Activated B cell treated with CpG ODN at 0.5 μM for 24 hours (primary cell): Measurements from ENCODE around the gene LCA5. TPM values are rescaled to one million over a fixed set of nuclear protein-coding genes. Genes with fewer than 3 reads are reported as not detected.

Source experiments
- ATAC-seq: fragments of 200-7000 bp; cut with Tn5 transposase; one replicate; pipeline ENCODE4 v1.10.0; 2021; ENCODE audit warnings: low read depth, mild to moderate bottlenecking, moderate library complexity
- CTCF ChIA-PET: fragments of 350-600 bp; sonication (Branson Sonifier 250); formaldehyde crosslinking; loops from one replicate; lab custom pipeline; 2021; ENCODE audit warnings: antibody characterized with exemption; lab: Charles Lee
- POLR2A ChIA-PET: fragments of 350-600 bp; sonication (Branson Sonifier 250); formaldehyde crosslinking; loops from one replicate; lab custom pipeline; 2021; ENCODE audit warnings: antibody characterized with exemption; lab: Charles Lee
- DNase-seq: peaks from one replicate; pipeline ENCODE4 v3.0.0; 2022
- H3K27ac Mint-ChIP-seq: one replicate; pipeline ENCODE4 v1.8.0; 2020; ENCODE audit warnings: mixed read lengths
- H3K27me3 Mint-ChIP-seq: one replicate; pipeline ENCODE4 v1.8.0; 2021; ENCODE audit warnings: mixed read lengths
- H3K36me3 Mint-ChIP-seq: one replicate; pipeline ENCODE4 v1.8.0; 2021; ENCODE audit warnings: low read depth, mixed read lengths
- H3K4me1 Mint-ChIP-seq: one replicate; pipeline ENCODE4 v1.8.0; 2021; ENCODE audit warnings: mixed read lengths
- H3K4me3 Mint-ChIP-seq: one replicate; pipeline ENCODE4 v1.8.0; 2020; ENCODE audit warnings: mild to moderate bottlenecking, mixed read lengths
- H3K9me3 Mint-ChIP-seq: one replicate; pipeline ENCODE4 v1.8.0; 2020; ENCODE audit warnings: mixed read lengths
- intact Hi-C: fragments of 100-400 bp; cut with micrococcal nuclease; formaldehyde crosslinking; loops from one replicate; pipeline ENCODE4 v1.15.1; 2024
- total RNA-seq: library from RNA; stranded (reverse); gene quantifications from 2 replicates; pipeline ENCODE4 v1.2.3, GENCODE V29; 2022
- TF ChIP-seq, protein P1 (sequence below): fragments of 200-600 bp; IDR thresholded peaks from one replicate; pipeline ENCODE4 v1.8.0; 2022; ENCODE audit warnings: antibody characterized with exemption, mild to moderate bottlenecking

The LCA5 gene
- total RNA-seq, 1 donor from 2014 or later, result 0.18 TPM

GRCh38 chr6:79469376-79470246, 67.6 kb downstream of the LCA5 start:
- no peak overlapping the region for H3K4me3 Mint-ChIP-seq
- H3K9me3 Mint-ChIP-seq, result no peaks in the 10 kb centered on the region
- intact Hi-C loops, result loop anchor here (5.0 kb wide), 1 partner anchor 2002 kb away; no protein-coding TSS in a partner anchor
- no peaks in the 10 kb centered on the region for H3K4me1 Mint-ChIP-seq
- H3K36me3 Mint-ChIP-seq, result no peaks in the 10 kb centered on the region
- DNase-seq, result no peak
- TF ChIP-seq, protein P1, sequence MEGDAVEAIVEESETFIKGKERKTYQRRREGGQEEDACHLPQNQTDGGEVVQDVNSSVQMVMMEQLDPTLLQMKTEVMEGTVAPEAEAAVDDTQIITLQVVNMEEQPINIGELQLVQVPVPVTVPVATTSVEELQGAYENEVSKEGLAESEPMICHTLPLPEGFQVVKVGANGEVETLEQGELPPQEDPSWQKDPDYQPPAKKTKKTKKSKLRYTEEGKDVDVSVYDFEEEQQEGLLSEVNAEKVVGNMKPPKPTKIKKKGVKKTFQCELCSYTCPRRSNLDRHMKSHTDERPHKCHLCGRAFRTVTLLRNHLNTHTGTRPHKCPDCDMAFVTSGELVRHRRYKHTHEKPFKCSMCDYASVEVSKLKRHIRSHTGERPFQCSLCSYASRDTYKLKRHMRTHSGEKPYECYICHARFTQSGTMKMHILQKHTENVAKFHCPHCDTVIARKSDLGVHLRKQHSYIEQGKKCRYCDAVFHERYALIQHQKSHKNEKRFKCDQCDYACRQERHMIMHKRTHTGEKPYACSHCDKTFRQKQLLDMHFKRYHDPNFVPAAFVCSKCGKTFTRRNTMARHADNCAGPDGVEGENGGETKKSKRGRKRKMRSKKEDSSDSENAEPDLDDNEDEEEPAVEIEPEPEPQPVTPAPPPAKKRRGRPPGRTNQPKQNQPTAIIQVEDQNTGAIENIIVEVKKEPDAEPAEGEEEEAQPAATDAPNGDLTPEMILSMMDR, result no peak
- peaks cover 2% of the 10 kb centered on the region for H3K27me3 Mint-ChIP-seq
- no peak for ATAC-seq
- ChIA-PET CTCF (no interaction called here), POLR2A (no interaction called here)
- no peak overlapping the region for H3K27ac Mint-ChIP-seq

DNA sequence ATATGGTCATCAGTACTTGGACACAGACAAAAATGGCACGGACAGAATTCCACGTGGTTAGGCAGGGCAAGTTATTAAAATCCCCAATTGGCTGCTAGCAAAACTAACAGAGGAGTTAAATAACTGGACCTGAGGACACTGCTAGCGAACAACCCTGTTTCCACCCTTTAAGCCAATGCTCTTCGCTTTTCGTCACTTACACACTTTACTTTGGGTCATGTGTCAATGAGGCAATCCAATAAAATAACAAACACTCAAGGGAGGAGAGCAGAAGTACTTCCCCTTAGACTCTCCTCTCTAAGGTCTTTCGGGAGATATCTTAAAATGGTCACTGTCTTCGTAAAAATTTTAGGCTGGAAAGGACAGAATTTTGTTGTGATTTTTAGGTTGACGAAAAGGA, 68.6 kb downstream of the LCA5 start:
- Mint-ChIP-seq H3K27me3 (peaks cover 2% of the 10 kb centered on the region), H3K27ac (no peak overlapping the region), H3K4me1 (no peaks in the 10 kb centered on the region), H3K36me3 (no peaks in the 10 kb centered on the region), H3K4me3 (no peak overlapping the region), H3K9me3 (no peaks in the 10 kb centered on the region)
- TF ChIP-seq, protein P1, result no peak
- DNase-seq (no peak), ATAC-seq (no peak)
- CTCF ChIA-PET, result no interaction called here
- POLR2A ChIA-PET, result no interaction called here
- intact Hi-C loops, result loop anchor here (5.0 kb wide), 1 partner anchor 2001 kb away; no protein-coding TSS in a partner anchor

GRCh38 chr6:79468116-79468515, 69.1 kb downstream of the LCA5 start:
- intact Hi-C loops, result loop anchor here (5.0 kb wide), 1 partner anchor 2001 kb away; no protein-coding TSS in a partner anchor
- Mint-ChIP-seq H3K9me3 (no peaks in the 10 kb centered on the region), H3K4me1 (no peaks in the 10 kb centered on the region), H3K27me3 (peaks cover 2% of the 10 kb centered on the region), H3K36me3 (no peaks in the 10 kb centered on the region), H3K4me3 (no peak overlapping the region), H3K27ac (no peak overlapping the region)
- no peak for ATAC-seq
- ChIA-PET CTCF (no interaction called here), POLR2A (no interaction called here)
- no peak for DNase-seq
- TF ChIP-seq, protein P1, result no peak

DNA sequence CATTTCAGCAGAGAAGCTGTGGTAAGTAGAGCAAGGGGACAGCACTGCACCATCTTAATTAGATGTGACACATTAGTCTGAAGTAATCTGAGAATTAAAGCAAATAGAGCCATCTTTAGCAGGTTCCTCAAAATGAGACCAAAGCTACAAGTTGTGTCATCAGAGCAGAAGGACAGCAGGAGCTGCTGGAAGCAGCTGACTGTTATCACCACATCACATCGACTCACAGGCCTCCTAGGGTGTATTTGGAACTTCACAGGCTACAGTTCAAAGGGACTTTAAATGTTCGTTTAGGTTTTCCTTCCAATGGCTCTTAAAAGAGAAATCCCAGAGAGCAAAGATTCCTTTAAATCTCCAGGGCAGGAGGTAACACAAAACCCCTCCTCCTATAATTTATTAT, 69.5 kb downstream of the LCA5 start:
- no peak for ATAC-seq
- H3K36me3 Mint-ChIP-seq, result no peaks in the 10 kb centered on the region
- H3K9me3 Mint-ChIP-seq, result no peaks in the 10 kb centered on the region
- H3K4me3 Mint-ChIP-seq, result no peak overlapping the region
- no peaks in the 10 kb centered on the region for H3K4me1 Mint-ChIP-seq
- CTCF ChIA-PET, result no interaction called here
- POLR2A ChIA-PET, result no interaction called here
- intact Hi-C loops, result loop anchor here (5.0 kb wide), 1 partner anchor 2000 kb away; no protein-coding TSS in a partner anchor
- no peak overlapping the region for H3K27ac Mint-ChIP-seq
- TF ChIP-seq, protein P1, result no peak
- DNase-seq, result no peak
- H3K27me3 Mint-ChIP-seq, result peaks cover 2% of the 10 kb centered on the region

DNA sequence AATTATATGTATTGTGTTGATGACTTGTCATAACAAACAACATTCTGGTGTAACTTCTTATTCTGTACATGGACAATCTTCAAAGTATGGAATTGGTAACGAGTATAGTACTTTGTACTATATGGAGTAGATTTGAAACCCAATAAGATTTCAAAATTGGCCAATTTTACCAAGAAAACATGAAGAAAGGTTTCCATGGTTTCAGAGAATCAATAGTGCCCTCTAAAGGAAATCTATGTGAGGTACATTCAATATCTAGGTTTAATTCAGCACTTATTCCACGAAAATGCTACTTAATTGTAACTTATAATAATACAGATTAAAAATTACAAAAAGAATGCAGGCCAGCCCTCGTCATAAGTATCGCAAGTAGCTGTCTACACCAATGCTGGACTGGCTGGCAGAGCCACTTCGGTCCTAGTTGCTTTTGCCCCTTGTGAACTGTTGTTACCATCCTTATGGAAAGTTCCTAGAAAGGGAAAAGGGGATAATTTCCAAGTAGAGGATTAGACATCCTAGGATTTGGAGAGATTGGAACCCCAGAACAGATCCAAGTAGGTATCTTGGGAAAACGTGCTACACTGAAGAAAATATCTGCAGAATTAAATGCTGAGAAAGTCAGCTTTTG, 70.9 kb downstream of the LCA5 start:
- DNase-seq (no peak), ATAC-seq (no peak)
- no peak overlapping the region for H3K4me3 Mint-ChIP-seq
- H3K27me3 Mint-ChIP-seq, result peaks cover 2% of the 10 kb centered on the region
- TF ChIP-seq, protein P1, result no peak
- intact Hi-C loops, result loop anchor here (5.0 kb wide), 1 partner anchor 1999 kb away; no protein-coding TSS in a partner anchor
- no peaks in the 10 kb centered on the region for H3K9me3 Mint-ChIP-seq
- no peaks in the 10 kb centered on the region for H3K36me3 Mint-ChIP-seq
- CTCF ChIA-PET, result no interaction called here
- POLR2A ChIA-PET, result interaction anchor here (0.6 kb wide), 1 partner anchor 389 kb away, joined by 3 read pairs; the partner anchor contains the start of gene PHIP
- H3K4me1 Mint-ChIP-seq, result no peaks in the 10 kb centered on the region
- H3K27ac Mint-ChIP-seq, result no peak overlapping the region
